ENCODE measurements around the gene PDE4D.

DNA sequence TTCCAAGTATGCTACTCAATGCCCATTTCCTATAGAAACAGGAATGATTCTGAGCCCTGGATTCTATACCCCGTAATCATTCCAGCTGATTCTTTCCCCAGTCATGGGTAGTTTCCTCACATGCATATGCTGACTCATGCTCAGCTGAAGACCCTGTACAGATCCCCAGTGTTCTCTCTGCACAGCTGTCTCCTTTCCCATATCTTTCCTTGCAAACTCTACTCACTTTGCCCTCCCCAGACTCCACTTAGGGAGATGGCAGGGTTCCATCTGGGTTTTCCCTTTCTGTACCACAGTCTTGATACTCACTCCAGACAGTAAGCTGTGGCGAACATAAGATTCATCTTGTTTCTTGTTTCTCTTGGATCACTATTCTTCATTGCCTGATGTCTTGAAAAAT, 953.1 kb downstream of the PDE4D start:
- TF ChIP-seq, protein P1, sequence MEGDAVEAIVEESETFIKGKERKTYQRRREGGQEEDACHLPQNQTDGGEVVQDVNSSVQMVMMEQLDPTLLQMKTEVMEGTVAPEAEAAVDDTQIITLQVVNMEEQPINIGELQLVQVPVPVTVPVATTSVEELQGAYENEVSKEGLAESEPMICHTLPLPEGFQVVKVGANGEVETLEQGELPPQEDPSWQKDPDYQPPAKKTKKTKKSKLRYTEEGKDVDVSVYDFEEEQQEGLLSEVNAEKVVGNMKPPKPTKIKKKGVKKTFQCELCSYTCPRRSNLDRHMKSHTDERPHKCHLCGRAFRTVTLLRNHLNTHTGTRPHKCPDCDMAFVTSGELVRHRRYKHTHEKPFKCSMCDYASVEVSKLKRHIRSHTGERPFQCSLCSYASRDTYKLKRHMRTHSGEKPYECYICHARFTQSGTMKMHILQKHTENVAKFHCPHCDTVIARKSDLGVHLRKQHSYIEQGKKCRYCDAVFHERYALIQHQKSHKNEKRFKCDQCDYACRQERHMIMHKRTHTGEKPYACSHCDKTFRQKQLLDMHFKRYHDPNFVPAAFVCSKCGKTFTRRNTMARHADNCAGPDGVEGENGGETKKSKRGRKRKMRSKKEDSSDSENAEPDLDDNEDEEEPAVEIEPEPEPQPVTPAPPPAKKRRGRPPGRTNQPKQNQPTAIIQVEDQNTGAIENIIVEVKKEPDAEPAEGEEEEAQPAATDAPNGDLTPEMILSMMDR (IDR thresholded peaks at IDR 0.05): no peak
- TF ChIP-seq POLR2A (IDR thresholded peaks at IDR 0.05): no peak
